ENCODE measurements around the gene DOCK3. TPM values are rescaled to one million over a fixed set of nuclear protein-coding genes. Genes with fewer than 3 reads are reported as not detected.

The DOCK3 gene
- total RNA-seq, 3 donors from 2014 or later (not counting 1 experiment from before 2014, with no cell fraction given): 1.4 to 2.4 (median 1.7) TPM

DNA sequence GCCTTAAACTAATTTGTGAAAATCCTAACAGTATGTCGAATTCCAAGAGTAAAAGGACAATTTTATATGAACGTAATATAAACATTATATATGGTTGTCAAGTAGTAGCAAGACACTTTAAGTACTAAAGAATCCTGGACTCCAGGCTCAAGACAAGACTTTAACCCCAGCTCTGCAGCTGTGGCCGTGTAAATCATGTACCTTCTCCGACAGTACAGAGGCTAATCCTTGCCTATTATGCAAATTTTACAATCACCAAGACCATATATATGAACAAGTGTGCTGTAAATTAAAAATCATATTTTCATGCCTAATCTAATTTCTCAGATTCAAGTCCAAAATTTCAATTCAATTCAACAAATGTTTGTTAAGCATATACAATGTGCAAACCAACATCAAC, 752.2 kb downstream of the DOCK3 start:
- no peaks in the 10 kb centered on the region for H3K36me3 Mint-ChIP-seq
- intact Hi-C loops (cut with micrococcal nuclease): no loop called here
- H3K27me3 Mint-ChIP-seq (ENCODE audit: low read depth in 2 of 2): no peaks in the 10 kb centered on the region
- TF ChIP-seq, protein P1, sequence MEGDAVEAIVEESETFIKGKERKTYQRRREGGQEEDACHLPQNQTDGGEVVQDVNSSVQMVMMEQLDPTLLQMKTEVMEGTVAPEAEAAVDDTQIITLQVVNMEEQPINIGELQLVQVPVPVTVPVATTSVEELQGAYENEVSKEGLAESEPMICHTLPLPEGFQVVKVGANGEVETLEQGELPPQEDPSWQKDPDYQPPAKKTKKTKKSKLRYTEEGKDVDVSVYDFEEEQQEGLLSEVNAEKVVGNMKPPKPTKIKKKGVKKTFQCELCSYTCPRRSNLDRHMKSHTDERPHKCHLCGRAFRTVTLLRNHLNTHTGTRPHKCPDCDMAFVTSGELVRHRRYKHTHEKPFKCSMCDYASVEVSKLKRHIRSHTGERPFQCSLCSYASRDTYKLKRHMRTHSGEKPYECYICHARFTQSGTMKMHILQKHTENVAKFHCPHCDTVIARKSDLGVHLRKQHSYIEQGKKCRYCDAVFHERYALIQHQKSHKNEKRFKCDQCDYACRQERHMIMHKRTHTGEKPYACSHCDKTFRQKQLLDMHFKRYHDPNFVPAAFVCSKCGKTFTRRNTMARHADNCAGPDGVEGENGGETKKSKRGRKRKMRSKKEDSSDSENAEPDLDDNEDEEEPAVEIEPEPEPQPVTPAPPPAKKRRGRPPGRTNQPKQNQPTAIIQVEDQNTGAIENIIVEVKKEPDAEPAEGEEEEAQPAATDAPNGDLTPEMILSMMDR (IDR thresholded peaks at IDR 0.05): no peak
- Histone ChIP-seq H3K27ac (ENCODE audit: low read length) (no peak overlapping the region), H3K27me3 (ENCODE audit: control insufficient read depth, insufficient read depth, low read length) (no peaks in the 10 kb centered on the region), H3K36me3 (ENCODE audit: control insufficient read depth, insufficient read depth, low read length) (peaks cover 36% of the 10 kb centered on the region), H3K4me1 (ENCODE audit: control insufficient read depth, insufficient read depth, low read length) (no peaks in the 10 kb centered on the region), H3K4me3 (ENCODE audit: low read length) (no peak overlapping the region), H3K9me3 (ENCODE audit: control insufficient read depth, insufficient read depth, low read length) (no peaks in the 10 kb centered on the region)
- no peaks in the 10 kb centered on the region for H3K4me1 Mint-ChIP-seq
- DNase-seq: no peak
- no peak for ATAC-seq
- no peak overlapping the region for H3K27ac Mint-ChIP-seq
- H3K4me3 Mint-ChIP-seq: no peak overlapping the region
- no peaks in the 10 kb centered on the region for H3K9me3 Mint-ChIP-seq
- WGBS (ENCODE audit: insufficient coverage): 100% methylated on average over 2 of the region's 4 CpGs

DNA sequence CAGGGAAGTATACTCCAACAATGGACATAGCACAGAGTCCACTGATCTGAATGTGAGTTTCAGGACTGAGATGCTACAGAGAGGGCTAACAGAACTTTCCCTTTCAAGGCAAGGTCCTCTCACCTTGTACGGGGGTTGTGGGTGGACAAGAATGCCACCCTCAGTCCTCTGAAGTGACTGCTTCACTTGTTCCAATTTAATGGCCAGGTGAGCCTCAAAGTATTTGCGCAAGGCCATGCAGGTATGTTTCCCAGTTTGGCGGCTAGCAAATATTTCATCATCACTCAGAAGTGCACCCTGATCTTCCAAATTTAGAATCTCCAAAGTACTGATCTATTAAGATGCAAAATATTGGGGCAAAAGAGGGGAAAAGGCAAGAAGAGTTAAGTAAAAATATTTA, 754.4 kb downstream of the DOCK3 start:
- H3K4me3 ChIP-seq (ENCODE audit: low read length): no peak overlapping the region
- ATAC-seq (no peak), DNase-seq (no peak)
- Mint-ChIP-seq H3K36me3 (no peaks in the 10 kb centered on the region), H3K9me3 (no peaks in the 10 kb centered on the region), H3K27ac (no peak overlapping the region), H3K4me3 (no peak overlapping the region), H3K27me3 (ENCODE audit: low read depth in 2 of 2) (no peaks in the 10 kb centered on the region), H3K4me1 (no peaks in the 10 kb centered on the region)
- WGBS (ENCODE audit: insufficient coverage): 93% methylated on average over 3 of the region's 3 CpGs
- peaks cover 38% of the 10 kb centered on the region for H3K36me3 ChIP-seq (ENCODE audit: control insufficient read depth, insufficient read depth, low read length)
- intact Hi-C loops (cut with micrococcal nuclease): no loop called here
- no peaks in the 10 kb centered on the region for H3K9me3 ChIP-seq (ENCODE audit: control insufficient read depth, insufficient read depth, low read length)
- H3K27ac ChIP-seq (ENCODE audit: low read length): no peak overlapping the region
- no peaks in the 10 kb centered on the region for H3K4me1 ChIP-seq (ENCODE audit: control insufficient read depth, insufficient read depth, low read length)
- TF ChIP-seq, protein P1 (IDR thresholded peaks at IDR 0.05): no peak
- H3K27me3 ChIP-seq (ENCODE audit: control insufficient read depth, insufficient read depth, low read length): no peaks in the 10 kb centered on the region

Other genes starting within 250 kb of the DOCK3 start
- 10 to 100 TPM; 36.5 to 56.4 (median 43.8) TPM for gene CACNA2D2, start 171.3 kb upstream of the DOCK3 start, total RNA-seq
- gene C3orf18, start 107.2 kb upstream of the DOCK3 start, total RNA-seq: 10 to 100 TPM in 2 of 3 donors, 1 to 10 TPM in 1; 7.5 to 15.3 (median 11.7) TPM
- gene HEMK1, start 105.4 kb upstream of the DOCK3 start, total RNA-seq: 10 to 100 TPM; 20.5 to 29.3 (median 28.2) TPM
- 10 to 100 TPM in 2 of 3 donors, 1 to 10 TPM in 1; 2.4 to 23.6 (median 11.3) TPM for gene CISH, start 63.2 kb upstream of the DOCK3 start, total RNA-seq
- 10 to 100 TPM; 48.0 to 57.7 (median 49.3) TPM for gene MAPKAPK3, start 57.8 kb upstream of the DOCK3 start, total RNA-seq